HG02798 (cell line): ENCODE results near the gene SV2C.

Experiments
- ATAC-seq: cut with Tn5 transposase; IDR thresholded peaks from one replicate; pipeline ENCODE4 v1.9.1; 2021; ENCODE audit warnings: mild to moderate bottlenecking; ENCODE audit not compliant: unreplicated experiment, poor library complexity

The SV2C gene

DNA sequence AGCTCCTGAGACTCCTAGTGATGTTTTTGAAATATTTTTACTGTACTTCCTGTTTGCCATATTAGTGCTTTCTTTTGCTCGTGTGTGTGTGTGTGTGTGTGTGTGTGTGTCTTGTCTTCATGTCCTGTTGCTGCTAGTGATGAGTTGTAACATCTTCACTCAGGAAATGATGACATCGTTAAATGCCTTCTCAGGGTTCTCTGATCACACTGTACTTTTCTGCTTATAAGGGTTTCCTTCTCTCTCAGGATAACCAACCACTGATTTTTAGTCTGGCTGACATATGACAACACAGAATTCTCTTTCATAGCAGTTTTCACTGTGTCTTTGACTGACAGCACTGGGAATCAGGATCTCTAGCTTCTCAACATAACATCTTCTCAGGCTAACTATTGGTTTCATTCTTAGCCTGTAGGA, 16.1 kb downstream of the SV2C start:
- peak; percentile 39 for ATAC-seq

DNA sequence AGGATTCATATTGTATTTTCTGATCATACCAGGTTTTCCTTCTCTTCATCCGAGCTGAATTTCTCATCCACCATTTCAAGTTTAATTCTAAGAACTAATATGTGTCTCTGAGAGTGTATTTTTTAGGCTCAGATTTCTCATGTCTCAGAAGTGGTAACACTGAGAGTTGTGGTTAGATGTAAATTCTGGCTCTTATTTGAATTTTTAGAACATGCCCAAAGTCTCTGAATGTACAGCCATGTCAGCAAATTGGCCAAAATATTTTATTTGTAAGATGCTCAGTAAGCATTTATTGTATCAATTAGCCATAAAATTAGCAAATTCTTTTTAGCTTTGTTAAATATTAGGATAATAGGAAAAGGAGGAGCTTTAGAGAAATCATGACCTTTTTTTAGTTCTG, 16.6 kb downstream of the SV2C start:
- peak; percentile 48 for ATAC-seq

DNA sequence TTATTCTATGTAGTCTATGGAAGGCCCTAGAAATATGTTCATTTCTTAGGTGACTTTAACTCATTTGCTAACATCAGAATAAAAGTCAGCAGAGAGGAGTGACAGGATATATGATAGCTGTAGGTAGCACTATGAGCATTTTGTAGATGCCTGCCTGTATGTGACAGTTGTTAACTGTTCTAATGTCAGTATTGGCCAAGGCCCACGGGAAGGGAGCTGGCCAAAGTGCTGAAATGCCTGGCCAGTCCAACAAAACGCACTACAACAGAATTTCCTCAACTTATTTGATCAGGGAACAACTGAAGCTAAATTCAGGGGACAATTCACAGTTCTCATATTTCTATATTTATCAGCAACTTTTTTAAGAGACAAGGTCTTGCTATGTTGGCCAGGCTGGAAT, 20.8 kb downstream of the SV2C start:
- no peak for ATAC-seq

DNA sequence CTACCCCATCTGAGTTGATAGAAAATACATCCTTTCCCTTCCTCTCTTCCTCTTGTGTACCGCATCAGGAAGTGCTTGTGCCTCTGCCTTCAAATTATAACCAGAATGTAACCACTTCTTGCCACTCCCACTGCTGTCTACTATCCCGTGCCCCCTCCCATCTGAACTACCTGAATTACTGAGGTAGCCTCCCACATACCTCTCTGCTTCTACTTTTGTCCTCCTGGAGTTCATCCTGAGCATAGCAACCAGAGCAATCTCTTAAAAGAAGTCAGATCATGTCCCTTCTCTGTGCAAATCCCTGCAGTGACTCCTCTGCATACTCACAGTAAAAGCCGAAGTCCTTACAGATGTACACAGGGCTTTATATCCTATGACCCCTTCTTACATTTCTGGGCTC, 23.0 kb downstream of the SV2C start:
- no peak for ATAC-seq

DNA sequence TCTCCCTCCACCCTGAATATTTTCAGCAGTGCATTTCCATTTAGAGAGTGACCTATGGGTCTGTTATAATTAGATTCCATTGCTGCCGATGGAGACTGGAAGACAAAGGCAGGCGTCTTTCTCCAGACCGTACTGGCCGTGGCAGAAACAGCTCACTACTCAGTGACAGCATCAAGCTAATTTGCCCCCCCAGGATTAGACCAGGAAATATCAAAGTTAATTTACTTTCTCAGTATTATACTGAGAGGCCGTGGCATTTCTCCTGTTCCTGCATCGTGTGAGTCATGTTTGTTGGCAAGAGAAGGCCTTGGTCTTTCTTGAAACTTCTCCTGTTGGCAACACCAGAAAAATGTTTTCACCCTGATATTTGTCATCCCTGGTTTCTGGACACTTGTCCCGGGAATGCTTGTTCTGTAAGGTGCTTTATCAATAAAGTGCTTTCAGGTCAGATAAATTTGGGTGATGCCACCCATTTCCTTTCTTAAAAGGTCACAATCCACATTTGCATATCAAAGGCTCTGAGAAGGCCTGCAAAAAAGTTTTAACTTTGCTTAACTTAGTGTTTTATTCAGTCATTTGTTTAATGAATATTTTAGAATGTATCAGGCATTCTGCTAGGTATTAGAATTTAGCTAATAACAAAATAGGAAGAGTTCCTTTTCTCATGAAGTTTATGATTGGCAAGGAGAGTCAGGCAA, 28.4 kb downstream of the SV2C start:
- ATAC-seq: no peak

DNA sequence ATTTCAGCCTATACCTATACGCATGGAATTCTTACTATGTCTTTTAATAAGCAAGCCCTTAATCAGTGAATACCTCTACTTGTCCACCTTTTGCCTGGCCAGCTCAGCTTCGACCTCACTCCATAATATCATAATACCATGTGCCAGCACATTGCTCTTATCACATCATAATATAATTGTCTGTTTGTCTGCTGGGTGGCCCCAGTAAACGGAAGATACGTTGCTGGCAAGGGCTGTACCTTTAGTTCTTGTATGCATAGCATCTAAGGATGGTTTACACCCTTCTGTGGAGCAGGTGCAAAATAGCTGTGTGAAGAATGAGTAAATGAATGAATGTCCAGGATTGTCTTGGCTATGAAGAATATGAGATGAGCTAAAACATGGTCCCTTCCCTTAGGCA, 29.9 kb downstream of the SV2C start:
- no peak for ATAC-seq

DNA sequence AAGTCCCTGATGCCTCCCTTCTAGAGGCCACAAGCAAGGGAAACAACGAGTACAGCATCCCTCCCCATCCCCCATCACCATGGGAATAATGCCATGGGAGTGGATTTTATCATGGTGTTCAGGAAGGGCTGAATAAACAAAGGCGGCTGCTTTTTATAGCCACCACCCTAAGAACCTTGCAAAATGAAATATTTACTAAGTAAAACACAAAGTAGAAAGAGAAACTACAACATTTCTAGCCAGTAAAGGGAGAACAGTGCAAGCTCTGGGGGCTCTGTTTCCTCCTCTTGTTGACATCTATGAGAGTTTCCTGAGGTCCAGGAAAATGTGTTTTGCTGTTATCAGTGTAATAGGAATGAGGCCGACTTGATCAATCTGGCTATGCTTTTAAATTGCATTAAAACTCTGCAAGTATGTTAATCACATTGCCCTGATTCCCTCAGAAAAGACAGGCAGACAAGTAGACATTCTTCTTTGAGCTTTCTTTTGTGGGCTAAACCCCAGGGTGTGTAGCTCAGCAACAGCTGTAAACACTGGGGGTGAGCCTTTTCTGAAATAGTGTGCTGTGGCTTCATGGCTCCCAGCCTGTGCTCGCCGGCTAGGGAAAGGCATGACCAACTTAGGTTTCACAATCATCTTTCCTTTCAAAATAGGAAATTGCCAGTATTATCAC, 31.1 kb downstream of the SV2C start:
- no peak for ATAC-seq

DNA sequence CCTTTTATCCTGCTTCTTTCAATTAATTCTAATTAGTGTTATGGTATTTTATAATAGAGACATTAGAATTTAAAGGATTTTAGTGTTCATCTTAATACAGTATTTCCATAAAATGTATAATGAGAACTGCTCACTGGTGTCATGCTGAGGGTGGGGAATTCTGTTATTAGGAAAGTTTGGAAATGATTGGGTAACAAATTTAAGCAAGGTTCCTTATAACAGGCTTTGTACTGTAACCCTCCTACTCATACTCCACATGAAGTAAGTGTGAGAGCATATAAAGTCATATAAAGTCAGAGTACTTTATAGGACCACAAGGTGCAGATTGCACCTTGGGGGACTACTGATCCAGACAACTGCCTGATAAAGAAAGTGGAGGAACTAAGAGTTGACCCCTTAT, 42.2 kb downstream of the SV2C start:
- ATAC-seq: no peak

DNA sequence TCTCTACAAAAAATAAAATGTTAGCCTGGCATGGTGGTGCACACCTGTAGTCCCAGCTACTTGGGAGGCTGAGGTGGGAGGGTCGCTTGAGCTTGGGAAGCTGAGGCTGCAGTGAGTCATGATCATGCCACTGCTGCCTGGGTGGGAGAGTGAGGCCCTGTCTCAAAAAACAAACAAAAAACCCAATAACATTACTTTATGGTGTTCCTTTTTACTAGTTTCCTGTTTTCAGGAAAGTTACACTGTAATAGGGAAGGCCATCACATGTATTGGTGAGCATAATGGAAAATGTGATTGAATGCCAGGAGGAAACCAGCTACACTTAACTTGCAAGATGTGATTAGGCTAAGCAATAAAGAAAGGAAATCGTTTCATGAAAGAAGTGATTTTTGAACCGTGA, 42.7 kb downstream of the SV2C start:
- no peak for ATAC-seq

DNA sequence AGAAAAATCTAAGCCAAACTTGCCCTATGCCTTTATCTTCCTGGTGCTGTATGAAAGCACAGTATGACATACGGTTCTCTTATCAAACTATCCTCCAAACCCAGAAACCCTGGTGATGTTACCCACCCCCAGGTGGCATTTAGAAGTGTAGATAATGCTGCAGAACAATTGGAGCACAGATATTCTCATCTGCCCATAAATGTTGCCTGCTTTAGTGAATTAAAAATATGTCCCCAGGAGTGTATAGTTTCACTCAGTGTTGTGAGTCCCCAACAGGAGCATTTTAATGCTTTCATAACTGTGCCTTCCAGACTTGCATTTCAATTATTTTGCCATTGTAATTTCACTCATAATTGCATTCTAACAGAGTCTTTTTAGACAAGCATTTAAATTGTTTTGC, 50.8 kb downstream of the SV2C start:
- no peak for ATAC-seq

DNA sequence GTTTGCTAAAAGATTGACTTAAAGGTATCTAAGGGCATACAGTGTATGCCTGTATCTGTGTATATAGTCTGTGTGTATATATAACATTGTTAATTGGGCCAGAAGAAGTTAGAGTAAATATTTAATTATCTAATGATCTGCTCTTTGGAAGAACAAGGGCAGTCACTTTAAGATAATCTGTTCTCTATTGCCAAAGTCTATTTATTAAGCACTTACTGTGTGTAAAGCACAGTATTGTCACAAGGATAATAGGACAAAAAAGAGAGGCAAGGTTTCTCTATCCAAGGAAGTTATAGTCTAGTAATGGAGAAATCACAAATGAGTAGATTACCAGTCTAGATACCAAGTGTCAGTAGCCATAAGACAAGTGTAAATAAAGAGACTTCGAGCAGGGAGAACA, 51.5 kb downstream of the SV2C start:
- ATAC-seq: no peak

DNA sequence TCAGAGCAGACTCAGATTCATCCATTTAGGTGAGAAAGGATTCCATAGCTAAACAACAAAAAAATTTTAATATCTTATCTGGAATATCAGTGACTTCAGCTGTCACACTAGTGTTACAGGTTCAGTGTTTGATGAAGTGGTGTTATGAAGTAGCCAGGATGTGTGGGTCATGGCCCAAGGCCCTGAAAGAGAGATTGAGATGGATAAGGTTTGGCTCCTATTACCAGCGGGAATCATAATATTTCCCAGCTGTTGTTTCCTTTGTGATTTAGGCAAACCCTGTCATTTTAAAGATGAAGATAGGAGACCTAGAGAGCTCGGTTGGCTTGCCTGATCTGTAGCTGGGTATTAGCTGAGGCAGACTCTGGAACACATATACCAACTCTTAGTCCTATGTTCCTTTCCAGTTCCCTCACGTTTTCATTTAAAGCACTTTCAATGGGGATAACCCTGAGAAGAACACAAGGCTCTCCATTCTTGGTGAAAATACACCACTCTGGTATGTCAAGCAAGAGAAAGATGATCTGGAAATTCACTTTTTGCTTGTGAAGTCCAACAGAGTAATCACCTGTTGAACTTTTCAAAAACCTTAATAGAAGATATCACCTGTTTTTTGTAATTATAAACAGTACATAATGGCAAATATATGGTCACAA, 54.8 kb downstream of the SV2C start:
- no peak for ATAC-seq

DNA sequence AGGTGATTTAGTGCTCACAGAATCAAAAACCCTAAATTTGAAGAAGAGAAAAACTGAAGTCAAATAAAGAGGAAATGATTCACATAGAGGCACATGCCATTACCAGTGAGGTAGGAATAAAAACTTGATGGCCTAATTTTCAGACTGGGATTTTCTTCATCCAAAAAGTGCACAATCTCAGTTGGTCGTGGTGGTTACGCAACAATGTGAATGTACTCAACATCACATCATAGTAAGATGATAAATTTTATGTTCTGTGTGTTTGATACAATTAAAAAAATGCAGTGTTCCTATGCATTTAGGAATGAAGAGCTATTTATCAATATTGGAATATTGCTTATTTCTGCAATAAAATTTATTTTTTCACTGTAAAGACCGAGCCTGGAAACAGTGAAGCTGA, 60.7 kb downstream of the SV2C start:
- ATAC-seq: no peak

DNA sequence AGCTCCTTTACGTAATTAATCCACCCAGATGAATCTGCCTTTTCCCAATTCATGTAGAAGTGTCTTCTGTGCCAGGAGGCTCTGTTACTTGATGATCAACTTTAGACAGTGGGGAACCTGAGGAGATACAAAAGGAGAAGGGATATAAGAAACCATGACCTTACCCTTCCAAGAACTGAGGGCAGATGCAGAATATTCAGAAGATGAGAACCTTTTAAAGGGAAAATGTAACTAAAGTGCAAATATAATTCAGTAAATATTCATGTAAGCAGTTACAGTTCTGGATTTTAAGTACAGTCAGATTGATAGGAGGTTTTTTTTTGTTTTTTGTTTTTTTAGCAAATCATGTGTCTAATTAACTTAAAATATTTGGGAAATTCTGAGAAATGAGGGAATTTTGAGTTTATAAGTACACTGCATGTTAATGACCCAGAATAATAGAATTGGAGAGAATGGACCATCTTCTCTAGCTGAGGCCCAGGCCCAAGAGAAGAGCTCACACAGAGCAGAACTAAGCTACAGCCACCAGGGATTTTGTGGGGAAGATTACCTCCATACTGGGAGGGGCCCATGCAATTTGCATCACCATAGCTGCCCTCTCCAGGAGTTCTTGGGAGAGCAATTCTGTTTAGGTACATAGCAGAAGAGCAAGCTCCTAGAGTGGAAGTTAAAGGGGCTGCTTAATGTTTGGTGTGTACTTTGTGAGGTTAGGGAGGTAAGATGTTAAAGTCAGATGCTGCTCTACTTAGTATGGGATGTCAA, 61.5 kb downstream of the SV2C start:
- ATAC-seq: no peak

DNA sequence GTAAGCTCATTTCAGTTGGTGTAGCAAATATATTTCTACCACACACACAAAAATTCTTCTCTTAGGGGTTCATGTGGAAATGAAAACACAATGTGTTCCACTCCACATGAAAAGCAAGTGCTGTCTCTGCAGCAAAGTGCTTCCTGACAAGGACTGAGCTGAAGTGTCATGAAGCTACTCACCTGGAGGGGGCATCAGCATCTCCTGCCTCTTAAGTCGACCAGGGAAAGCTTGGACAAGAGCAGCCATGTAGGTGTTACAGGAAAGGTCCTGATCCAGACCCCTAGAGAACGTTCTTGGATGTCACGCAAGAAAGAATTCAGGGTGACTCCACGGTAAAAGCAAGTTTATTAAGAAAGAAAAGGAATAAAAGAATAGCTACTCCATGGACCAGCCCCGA, 62.8 kb downstream of the SV2C start:
- no peak for ATAC-seq

DNA sequence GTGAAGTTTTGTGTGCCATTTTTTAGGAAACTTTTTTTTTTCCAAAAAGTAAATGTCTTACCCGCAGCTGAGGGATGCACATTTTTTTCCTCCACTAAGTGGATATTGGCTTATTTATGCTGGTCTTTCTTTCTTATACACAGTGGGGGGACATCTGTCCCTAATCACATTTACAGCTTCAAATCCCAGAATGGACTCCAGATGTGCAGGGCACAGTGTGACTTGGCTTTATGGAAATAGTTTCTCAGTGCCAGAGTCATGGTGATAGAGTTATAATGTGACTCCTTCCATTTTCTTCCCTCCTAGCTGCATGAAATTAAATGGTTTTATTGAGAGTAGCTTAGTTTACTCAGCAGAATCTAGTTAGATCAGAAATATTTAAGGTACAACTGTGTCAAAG, 66.5 kb downstream of the SV2C start:
- no peak for ATAC-seq

DNA sequence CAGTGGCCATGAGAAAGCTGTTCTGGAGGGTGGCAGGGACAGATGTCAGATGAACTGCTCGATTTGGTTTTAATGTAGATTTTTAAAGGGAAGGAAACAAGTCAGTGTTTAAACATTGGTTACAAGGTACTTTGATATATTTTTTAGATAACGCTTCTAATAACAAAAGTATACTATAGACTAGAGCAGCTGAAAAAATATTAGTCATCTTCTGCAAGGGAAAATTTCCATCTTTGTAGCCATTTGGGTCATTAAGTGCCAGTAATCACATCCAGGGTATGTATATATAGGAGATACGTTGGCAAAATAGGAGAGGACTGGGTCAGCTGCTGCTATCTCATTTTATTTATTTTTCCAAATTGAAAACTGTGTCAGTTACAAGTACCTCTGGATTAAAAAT, 69.0 kb downstream of the SV2C start:
- ATAC-seq: no peak

DNA sequence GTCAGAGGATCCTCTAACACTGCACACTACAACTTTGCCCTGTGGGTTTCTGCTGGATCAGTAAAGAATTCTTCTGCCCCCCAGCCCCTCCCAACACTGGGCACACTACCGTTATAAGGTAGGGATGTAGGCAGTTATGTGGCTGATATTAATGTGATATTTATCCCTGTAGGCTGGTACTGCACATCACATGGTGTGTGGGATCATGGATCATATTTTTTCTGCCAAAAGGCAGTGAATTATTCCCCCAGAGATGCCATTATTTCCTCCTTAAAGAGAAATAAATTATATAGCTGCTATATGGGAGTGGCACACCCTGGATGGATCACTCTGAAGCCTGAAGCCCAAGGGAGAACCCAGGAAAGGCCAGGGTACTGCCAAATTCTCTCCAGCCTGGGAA, 69.5 kb downstream of the SV2C start:
- ATAC-seq: no peak

DNA sequence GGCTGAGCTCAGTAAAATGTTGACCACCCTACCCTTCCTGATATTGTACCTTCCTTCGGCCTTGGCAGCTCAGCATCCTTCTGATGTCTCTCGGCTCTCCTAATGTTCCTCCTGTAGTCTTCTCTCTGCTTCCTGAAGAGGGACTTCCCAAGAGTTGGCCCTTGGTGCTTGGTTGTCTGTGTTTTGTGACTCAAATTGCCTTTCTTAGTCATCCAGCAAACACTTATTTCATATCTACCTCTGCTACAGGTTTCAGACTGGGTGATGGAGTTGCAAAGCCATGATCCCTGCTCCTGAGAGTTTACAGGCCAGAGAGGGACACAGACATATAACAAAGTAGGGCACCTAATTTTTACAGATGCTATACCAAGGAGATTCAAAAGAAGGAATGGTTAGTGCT, 70.1 kb downstream of the SV2C start:
- no peak for ATAC-seq

DNA sequence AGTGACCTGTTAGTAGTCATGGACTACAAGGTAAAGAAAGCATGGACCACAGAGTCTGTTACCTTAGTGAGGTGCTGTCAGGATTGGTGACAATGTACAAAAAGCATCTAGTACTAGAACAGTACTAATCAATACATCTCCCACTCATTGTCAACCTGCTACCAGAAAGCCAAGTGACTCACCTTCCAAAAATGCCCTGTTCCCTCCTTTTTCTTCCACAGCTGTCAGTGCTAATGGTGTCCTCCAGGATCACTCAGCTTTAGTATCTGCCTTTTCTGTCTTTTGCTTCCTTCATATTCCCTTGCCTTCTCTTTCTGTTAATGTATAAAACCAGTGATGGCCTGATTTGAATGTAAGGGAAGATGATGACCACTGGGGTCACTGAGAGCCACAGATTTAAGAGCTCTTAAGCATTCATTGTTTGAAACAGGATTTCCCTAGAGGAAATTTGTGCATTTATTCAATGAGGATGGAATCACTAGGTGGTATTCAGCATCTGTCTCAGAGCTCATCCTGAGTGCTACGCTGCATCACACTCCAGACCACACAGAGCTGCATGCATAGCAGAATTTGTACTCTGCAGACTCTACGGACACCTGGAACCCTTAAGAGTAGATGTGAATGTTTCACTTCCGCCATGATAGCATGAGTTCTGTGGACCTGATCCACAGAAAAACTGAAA, 71.0 kb downstream of the SV2C start:
- no peak for ATAC-seq

DNA sequence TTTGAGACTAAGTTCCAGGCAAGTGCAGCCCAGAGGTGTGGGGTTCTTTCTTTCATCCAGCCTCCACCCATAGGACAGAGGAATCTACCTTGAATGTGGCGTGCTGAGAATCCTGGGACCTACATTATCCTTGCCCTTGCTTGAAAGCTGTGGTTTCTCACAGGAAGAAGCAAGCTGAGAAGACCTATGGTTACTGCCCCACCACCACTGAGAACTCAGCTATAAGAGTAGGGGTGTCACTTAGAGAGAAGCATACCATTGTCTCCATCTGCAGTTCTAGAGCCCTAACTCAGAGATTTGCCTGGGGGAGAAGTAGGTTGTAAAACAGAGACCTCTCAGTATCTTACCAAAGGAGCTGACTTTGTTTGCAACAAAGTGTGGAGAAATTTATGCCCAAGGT, 72.4 kb downstream of the SV2C start:
- ATAC-seq: no peak
